ENCODE data around the gene ORAI3. TPM values are rescaled to one million over a fixed set of nuclear protein-coding genes. Genes with fewer than 3 reads are reported as not detected.

ORAI3 gene
- total and polyA plus RNA-seq, 2 of the 13 experiments (the other 11 are each of a cell fraction or from before 2014, with no cell fraction given) = 11.4 to 32.0 TPM

DNA sequence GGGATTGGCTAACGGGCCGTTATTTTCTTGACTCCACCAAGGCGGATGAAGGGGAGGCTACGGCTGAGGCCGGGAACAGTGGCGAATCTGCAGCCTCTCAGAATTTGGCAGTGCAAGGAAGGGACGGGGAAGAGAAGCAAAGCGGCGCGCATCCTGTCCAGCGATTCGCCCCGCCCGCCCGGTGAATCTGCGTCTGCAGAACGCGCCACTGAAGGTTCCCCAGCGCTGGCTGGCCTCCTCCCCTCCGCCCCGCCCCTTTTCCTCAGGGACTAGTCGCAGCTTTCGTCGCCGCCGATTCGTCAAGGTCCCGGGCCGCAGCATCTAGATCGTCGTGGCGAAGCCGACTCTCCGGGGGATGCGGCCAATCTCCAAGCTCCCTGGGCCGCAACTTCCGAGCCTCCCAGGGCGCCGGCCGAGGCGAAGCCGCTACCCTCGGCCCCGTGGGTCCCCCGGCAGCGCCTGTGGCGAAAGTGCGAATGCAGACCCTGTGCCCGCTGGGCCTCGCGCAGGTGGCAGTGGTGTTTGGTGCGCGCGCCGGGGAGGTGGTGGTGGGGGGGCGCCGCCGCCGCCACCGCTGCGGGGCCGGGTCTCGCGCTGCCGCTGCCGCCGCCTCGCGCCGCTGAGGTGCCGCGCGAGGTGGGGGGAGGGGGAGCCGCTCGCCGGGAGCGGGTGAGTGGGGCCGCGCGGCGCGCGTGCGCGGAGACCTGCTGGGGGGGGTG is 8.7 kb downstream of the ORAI3 start, which contains the start of gene SETD1A (continued):
- TF ChIP-seq TAF15 (IDR thresholded peaks at IDR 0.05; ENCODE audit: low read depth, low read length, poor library complexity, severe bottlenecking) (peak; percentile 48), YEATS2 (CRISPR knock-in tag; IDR thresholded peaks at IDR 0.05; ENCODE audit: borderline replicate concordance) (peak; percentile 71; the same call in 1 of the 2 replicates), CHD4 (IDR thresholded peaks at IDR 0.05; ENCODE audit: borderline replicate concordance, low read length) (no peak), CREB3 (CRISPR knock-in tag; IDR thresholded peaks at IDR 0.05) (no peak), ZNF674 (CRISPR knock-in tag; IDR thresholded peaks at IDR 0.05; ENCODE audit: low read depth) (peak; percentile 16; the same call in 1 of the 2 replicates), ZC3H13 (CRISPR knock-in tag; IDR thresholded peaks at IDR 0.05) (peak; percentile 79; the same call in 1 of the 2 replicates), HNRNPUL1 (IDR thresholded peaks at IDR 0.05; ENCODE audit: low read depth, low read length) (peak; percentile 80; the same call in 1 of the 2 replicates), CHCHD3 (CRISPR knock-in tag; IDR thresholded peaks at IDR 0.05) (no peak; the same call in 1 of the 2 replicates), MEF2D (CRISPR knock-in tag; IDR thresholded peaks at IDR 0.05) (0 out of 2 replicates have a peak, but pooled peaks have one; percentile 71), ZNF274 (CRISPR knock-in tag; IDR thresholded peaks at IDR 0.05) (peak; percentile 60; the same call in 1 of the 2 replicates), ZNF878 (CRISPR knock-in tag; IDR thresholded peaks at IDR 0.05) (no peak), HOXA5 (CRISPR knock-in tag; IDR thresholded peaks at IDR 0.05) (peak; percentile 93), TBP (CRISPR knock-in tag; IDR thresholded peaks at IDR 0.05) (no peak), JDP2 (CRISPR knock-in tag; IDR thresholded peaks at IDR 0.05; ENCODE audit: borderline replicate concordance) (no peak), NFKB2 (CRISPR knock-in tag; IDR thresholded peaks at IDR 0.05; ENCODE audit: borderline replicate concordance) (peak; percentile 72; the same call in 1 of the 2 replicates), FOXC1 (CRISPR knock-in tag; IDR thresholded peaks at IDR 0.05; ENCODE audit: borderline replicate concordance) (peak; percentile 87)
- TF ChIP-seq, protein P1, sequence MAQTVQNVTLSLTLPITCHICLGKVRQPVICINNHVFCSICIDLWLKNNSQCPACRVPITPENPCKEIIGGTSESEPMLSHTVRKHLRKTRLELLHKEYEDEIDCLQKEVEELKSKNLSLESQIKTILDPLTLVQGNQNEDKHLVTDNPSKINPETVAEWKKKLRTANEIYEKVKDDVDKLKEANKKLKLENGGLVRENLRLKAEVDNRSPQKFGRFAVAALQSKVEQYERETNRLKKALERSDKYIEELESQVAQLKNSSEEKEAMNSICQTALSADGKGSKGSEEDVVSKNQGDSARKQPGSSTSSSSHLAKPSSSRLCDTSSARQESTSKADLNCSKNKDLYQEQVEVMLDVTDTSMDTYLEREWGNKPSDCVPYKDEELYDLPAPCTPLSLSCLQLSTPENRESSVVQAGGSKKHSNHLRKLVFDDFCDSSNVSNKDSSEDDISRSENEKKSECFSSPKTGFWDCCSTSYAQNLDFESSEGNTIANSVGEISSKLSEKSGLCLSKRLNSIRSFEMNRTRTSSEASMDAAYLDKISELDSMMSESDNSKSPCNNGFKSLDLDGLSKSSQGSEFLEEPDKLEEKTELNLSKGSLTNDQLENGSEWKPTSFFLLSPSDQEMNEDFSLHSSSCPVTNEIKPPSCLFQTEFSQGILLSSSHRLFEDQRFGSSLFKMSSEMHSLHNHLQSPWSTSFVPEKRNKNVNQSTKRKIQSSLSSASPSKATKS (CRISPR knock-in tag; IDR thresholded peaks at IDR 0.05) = no peak
- TF ChIP-seq, protein P2, sequence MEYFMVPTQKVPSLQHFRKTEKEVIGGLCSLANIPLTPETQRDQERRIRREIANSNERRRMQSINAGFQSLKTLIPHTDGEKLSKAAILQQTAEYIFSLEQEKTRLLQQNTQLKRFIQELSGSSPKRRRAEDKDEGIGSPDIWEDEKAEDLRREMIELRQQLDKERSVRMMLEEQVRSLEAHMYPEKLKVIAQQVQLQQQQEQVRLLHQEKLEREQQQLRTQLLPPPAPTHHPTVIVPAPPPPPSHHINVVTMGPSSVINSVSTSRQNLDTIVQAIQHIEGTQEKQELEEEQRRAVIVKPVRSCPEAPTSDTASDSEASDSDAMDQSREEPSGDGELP (IDR thresholded peaks at IDR 0.05; ENCODE audit: borderline replicate concordance, low read depth) = peak; percentile 68; the same call in 1 of the 2 replicates
- TF ChIP-seq, protein P3, sequence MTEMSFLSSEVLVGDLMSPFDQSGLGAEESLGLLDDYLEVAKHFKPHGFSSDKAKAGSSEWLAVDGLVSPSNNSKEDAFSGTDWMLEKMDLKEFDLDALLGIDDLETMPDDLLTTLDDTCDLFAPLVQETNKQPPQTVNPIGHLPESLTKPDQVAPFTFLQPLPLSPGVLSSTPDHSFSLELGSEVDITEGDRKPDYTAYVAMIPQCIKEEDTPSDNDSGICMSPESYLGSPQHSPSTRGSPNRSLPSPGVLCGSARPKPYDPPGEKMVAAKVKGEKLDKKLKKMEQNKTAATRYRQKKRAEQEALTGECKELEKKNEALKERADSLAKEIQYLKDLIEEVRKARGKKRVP (CRISPR knock-in tag; IDR thresholded peaks at IDR 0.05) = no peak
